ENCODE data around the gene TDRD3.

- no peak for TF ChIP-seq POLR2A (IDR thresholded peaks at IDR 0.05)
- TF ChIP-seq CTCF (IDR thresholded peaks at IDR 0.05) = no peak
- TF ChIP-seq POLR2AphosphoS5 (IDR thresholded peaks at IDR 0.05) = no peak
These were observed 97.3 kb downstream of the TDRD3 start for GRCh38 chr13:60494296-60494695.
